Smooth muscle cell of the brain vasculature (primary cell): ENCODE measurements around the gene GALNT10.

Source experiments
- DNase-seq: peaks from one replicate; pipeline ENCODE4 v3.0.0-alpha.2; 2012; ENCODE audit warnings: low read depth, low spot score

The GALNT10 gene

DNA sequence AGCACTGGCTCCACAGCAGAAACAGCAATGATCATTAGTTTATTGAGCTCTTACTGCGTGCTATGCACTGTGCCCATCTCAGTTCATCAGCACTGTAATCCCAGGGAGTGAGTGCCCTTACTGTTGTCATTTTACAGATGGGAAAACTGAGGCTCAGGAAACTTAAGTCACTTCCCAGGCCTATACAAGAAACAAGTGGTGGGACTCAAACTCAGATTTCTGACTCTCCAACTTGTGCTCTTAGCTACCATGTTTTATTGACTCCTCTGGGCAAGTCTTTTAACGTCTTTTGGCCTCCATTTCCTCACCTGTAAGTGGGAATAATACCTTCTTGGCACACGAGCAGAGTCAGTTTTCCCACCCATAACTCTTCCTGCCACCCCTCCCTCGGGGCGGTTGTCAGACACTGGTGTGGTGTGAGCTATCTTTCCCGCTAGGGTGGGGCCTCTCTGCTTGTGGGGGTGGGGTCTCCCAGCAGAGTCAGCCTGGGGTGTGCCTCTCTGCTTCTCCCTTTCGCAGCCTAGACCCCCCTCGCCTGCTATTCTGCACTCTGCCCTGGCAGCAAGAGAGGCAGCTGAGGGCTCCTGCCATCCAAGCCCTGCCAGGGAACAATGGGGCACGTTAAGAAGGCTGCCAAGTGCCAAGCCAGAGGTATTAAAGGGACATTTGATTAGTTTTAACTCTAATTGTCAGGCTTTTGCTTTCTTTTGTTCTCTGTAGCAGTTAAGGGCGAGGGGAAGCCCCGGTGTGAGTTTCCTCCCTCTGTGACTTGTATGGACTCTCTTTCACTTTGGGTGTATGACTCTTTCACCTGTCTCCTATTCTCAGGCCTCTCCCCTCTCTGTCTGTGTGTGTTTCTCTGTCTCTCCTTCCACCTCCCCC lies 12.1 kb downstream of the GALNT10 start:
- no peak for DNase-seq

DNA sequence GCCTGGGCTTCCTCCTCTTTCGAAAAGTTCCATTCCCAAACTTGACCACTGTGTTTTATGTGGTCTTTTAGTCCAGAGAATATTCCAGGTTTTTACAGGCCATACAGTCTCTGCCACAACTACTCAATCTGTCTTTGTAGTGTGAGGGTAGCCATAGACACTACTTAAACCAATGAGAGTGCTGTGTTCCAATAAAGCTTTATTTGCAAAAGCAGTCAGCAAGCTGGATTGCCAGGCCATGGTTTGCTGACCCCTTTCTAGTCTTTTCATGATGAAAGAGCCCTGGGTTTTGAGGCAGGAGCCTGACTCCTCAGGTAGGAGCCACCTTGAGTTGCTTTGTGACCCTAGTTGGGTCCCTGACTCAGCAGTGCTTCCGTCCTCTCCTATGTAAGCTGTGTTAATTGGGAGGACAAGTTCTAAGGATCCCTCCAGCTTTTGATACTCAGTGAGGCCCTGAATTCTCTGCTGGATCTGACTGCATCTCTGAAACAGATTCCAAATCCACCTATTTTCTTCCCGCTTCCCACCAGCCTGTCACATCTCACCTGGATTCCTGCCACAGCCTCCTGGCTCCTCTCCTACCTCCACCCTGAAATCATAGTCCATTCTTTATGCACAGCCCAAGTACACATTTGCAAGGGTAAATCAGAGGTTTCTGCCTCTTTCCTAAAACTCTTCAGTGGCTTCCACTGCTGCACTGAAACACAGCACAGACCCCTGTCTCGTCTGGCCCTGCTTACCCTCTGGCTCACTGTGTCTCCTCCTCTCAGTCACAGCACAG lies 13.5 kb downstream of the GALNT10 start:
- no peak for DNase-seq

GRCh38 chr5:154205441-154206117 lies 15.0 kb downstream of the GALNT10 start:
- DNase-seq: no peak

GRCh38 chr5:154206311-154206710 lies 15.8 kb downstream of the GALNT10 start:
- DNase-seq: no peak

- no peak for DNase-seq
Observed at GRCh38 chr5:154207204-154207603, 16.7 kb downstream of the GALNT10 start.

DNA sequence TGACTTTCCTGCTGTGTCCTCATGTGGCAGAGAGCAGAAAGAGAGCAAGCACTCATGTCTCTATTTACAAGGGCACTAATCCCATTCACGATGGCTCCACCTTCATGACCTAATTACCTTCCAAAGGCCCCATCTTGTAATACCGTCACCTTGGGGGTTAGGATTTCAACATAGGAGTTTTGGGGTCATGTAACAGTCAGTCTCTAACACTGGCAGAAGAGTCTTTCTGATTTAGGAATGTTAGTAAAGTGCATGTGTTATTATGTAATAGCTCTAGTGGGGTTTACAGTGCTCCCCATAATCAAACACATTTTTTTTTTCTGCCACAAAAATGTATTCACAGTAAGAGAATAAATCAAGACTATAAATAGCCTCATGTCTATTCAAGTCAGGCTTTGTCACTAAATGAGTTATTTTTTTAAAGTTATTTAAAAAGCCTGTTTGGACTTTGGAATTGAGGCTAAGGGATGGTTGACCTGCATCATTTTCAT lies 19.1 kb downstream of the GALNT10 start:
- DNase-seq: no peak

GRCh38 chr5:154210163-154210562 lies 19.6 kb downstream of the GALNT10 start:
- no peak for DNase-seq

DNA sequence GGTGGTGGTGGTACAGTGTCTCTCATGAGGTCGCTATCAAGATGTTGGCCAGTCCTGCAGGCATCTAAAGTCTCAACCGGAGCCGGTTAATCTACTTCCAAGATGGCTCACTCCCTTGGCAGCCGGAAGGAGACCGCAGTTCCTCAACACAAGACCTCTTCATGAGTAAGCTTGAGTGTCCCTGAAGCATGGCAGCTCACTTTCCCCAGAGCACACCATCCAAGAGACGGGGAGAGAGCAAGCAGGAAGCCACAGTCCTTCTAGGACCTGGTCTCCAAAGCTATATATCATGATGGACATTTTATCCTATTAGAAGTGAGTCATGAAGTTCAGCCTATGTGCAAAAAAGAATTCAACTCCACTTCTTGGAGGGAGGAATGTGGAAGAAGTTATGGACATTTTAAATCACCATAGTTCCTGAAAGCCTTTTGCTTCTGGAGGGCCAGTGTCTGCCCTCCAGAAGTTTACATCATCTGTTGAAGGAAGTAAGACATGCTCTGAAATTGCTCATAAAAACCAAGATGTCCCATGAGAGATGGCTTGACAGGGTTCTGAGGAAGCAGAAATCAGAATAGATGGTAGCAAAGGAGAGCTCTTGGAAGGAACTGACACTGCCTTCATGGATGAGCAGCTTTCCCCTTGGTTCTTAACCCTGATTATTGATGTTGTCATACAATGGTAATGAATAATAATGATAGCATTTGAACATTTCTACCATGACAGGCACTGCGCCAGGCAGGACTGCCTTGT lies 21.3 kb downstream of the GALNT10 start:
- DNase-seq: no peak

GRCh38 chr5:154213592-154213991 lies 23.1 kb downstream of the GALNT10 start:
- DNase-seq: no peak

GRCh38 chr5:154214371-154215106 lies 24.0 kb downstream of the GALNT10 start:
- DNase-seq: no peak

GRCh38 chr5:154215571-154216325 lies 25.2 kb downstream of the GALNT10 start:
- no peak for DNase-seq

DNA sequence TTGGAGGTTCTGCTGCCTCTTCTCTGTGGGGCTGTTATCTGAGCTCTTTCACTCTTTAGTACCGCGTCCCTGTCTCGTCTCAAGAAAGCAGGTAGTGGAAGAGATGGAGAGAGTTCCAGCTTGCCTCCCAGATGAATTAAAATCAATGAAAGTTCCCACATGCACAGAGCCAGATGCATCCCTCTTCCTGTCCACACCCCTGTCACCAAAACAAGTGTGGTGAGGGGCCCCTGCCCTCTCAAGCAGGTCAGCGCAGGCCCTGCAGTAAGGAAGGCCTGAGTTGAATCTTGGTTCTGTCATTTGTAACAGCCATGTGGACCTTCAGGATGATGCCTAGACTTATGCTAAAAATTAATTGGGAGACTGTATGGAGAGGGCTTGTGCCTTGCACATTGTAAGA lies 26.9 kb downstream of the GALNT10 start:
- no peak for DNase-seq

DNA sequence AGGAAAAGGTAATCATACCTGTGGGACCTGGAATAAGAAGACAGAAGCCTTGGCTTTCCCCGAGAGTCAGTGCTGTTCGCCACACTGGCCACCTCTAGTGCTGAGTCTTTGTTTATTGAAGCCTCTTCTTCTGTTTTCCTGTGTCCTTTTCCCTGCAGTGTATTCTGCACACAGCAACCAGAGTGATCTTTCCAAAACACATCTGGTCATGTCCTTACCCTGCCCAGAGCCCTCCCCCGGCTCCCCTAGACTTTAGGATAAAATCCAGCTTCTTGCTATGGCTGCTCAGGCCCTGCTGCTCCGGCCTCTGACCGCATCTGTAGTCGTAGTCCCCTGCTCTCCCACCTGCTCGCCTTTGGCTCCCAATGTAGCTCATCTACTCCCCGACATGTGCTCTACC lies 28.3 kb downstream of the GALNT10 start:
- no peak for DNase-seq

- no peak for DNase-seq
Observed at GRCh38 chr5:154220625-154221024, 30.1 kb downstream of the GALNT10 start.

- DNase-seq: peak; percentile 31
Observed at GRCh38 chr5:154221371-154221896, 30.9 kb downstream of the GALNT10 start.

DNA sequence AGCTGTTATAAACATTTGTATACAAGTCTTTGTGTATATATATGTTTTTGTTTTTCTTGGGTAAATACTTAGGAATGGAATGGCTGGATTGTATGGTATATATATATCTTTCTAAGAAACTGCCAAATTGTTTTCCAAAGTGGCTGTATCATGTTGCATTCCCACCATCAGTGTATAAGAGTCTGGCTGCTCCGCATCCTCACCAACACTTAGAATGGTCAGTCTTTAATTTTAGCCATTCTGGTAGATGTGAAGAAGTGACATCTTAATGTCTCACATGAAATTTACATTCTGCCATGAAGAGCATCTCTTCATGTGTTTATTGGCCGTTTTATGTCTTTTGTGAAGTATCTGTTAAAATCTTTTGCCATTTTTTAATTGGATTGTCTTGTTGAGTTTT lies 31.9 kb downstream of the GALNT10 start:
- no peak for DNase-seq

DNA sequence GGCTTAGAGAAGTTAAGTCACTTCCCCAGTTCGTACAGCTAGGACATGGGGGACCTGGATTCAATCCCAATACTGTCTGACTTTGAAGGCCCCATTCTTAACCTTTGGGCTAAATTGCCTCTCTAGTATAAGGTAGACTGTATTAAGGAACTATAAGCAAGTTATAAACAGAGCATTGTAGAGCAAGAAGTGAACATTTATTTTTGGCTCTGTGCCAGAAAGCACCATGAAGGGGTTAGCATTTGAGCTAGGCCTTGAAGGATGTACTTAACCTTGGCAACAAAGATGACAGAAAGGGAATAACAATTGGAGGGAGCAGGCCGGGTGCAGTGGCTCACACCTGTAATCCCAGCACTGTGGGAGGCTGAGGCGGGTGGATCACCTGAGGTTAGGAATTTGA lies 32.8 kb downstream of the GALNT10 start:
- no peak for DNase-seq

DNA sequence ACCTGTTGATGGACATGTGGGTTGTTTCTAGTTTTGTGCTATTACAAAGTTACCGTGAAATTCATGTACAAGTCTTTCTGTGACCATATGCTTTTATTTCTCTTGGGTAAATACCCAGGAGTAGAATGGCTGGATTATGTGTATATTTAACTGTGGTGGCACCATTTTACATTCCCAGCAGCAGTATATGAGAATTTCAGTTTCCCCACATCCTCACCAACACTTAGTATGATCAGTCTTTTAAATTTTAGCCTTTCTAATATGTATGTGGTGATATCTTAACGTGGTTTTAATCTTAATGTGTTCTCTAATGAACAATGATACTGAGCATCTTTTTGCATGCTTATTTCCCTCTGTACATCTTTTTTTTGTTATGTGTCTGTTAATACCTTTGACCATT lies 36.6 kb downstream of the GALNT10 start:
- DNase-seq: no peak

- no peak for DNase-seq
Observed at GRCh38 chr5:154228696-154229095, 38.2 kb downstream of the GALNT10 start.

DNA sequence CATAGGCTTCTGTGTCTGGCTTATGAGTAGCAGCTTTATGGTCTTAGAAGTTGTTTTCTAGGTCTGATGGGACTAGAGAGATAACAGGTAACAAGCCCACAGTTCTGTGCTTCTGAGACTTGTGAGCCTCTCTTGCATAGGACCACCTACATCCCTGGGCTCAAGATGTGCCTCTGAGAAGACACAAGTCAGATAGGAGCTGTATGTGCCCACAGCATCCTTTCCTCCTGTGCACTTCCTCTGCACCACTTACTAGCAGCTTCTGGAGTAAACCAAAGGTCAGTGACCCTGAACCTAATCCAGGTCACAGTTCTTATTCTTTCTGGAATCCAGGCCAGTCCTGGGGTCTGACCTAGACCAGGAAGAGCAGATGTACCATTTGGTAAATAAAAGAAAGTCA lies 40.0 kb downstream of the GALNT10 start:
- no peak for DNase-seq
